Fibroblast of lung (primary cell): ENCODE results near the gene NEK6.
"Not testable (repeated sequence)": the region's sequence is repeated elsewhere in the genome, so short reads cannot be mapped to it uniquely, and the experiment has no call there.

Source experiments
- CTCF ChIP-seq, 2 donors: IDR thresholded peaks in 1 of 2; conservative IDR thresholded peaks in 1 of 2; 1 replicate in 1 of 2; 2 replicates in 1 of 2; pipeline ENCODE4 v1.5.1; 2011 to 2012; ENCODE audit warnings: low read length in 2 of 2, control low read depth in 1 of 2, inconsistent platforms in 1 of 2, low read depth in 1 of 2, mild to moderate bottlenecking in 1 of 2
- EZH2 ChIP-seq: IDR thresholded peaks from 2 replicates; pipeline ENCODE4 v1.5.1; 2012; ENCODE audit warnings: low read length, control low read depth, mild to moderate bottlenecking; ENCODE audit errors: missing control alignments

- not testable (repeated sequence) for TF ChIP-seq CTCF (conservative IDR thresholded peaks at IDR 0.05 in 1 of 2, IDR thresholded peaks at IDR 0.05 in 1 of 2; ENCODE audit: low read depth in 1 of 2, low read length in 2 of 2); EZH2
Observed at GRCh38 chr9:124252878-124253277, 4.9 kb upstream of the NEK6 start.
